GM12878 (cell line): ENCODE measurements around the gene IL3RA. TPM values are rescaled to one million over a fixed set of nuclear protein-coding genes. Genes with fewer than 3 reads are reported as not detected.
A peak's percentile ranks its signal among the peaks of the same experiment; 100 is the strongest.

Experiments
- BHLHE40 ChIP-seq, 2 experiments: fragments of 450-650 bp in 1 of 2; IDR thresholded peaks; 2 replicates each; pipeline ENCODE4 v1.6.1; 2011 to 2017; ENCODE audit warnings: low read depth in 2 of 2, borderline replicate concordance in 1 of 2, improper control_type of control experiment in 1 of 2, low read length in 1 of 2, mild to moderate bottlenecking in 1 of 2
- EGR1 ChIP-seq, 2 experiments: IDR thresholded peaks; 1 replicate in 1 of 2; 2 replicates in 1 of 2; pipeline ENCODE4 v1.6.1; 2011 to 2012; ENCODE audit warnings: low read depth in 2 of 2, low read length in 2 of 2, borderline replicate concordance in 1 of 2, mild to moderate bottlenecking in 1 of 2, moderate library complexity in 1 of 2
- ELK1 ChIP-seq: IDR thresholded peaks from 2 replicates; pipeline ENCODE4 v1.6.1; 2012; ENCODE audit warnings: low read depth, low read length, improper control_type of control experiment
- ETV6 ChIP-seq, 2 experiments: fragments of 450-650 bp in 1 of 2; IDR thresholded peaks in 1 of 2; conservative IDR thresholded peaks in 1 of 2; 2 replicates each; pipeline ENCODE4 v1.6.1; 2014; ENCODE audit warnings: antibody characterized with exemption in 1 of 2, borderline replicate concordance in 1 of 2, low read depth in 1 of 2, mild to moderate bottlenecking in 1 of 2, moderate library complexity in 1 of 2
- EZH2 ChIP-seq: IDR thresholded peaks from 2 replicates; pipeline ENCODE4 v1.6.1; 2012; ENCODE audit warnings: low read depth, mild to moderate bottlenecking, control low read depth, inconsistent platforms, low read length, borderline replicate concordance; ENCODE audit not compliant: control insufficient read depth
- JUND ChIP-seq: IDR thresholded peaks from 2 replicates; pipeline ENCODE4 v1.6.1; 2012; ENCODE audit warnings: low read depth, mild to moderate bottlenecking, low read length, improper control_type of control experiment, moderate library complexity
- MXI1 ChIP-seq: fragments of 150-350 bp; IDR thresholded peaks from 2 replicates; pipeline ENCODE4 v1.6.1; 2011; ENCODE audit warnings: low read depth, mild to moderate bottlenecking, inconsistent platforms, low read length, improper control_type of control experiment
- MYB ChIP-seq: fragments of 150-350 bp; IDR thresholded peaks from 2 replicates; pipeline ENCODE4 v1.6.1; 2014; ENCODE audit warnings: mild to moderate bottlenecking, low read depth, low read length, borderline replicate concordance
- PAX5 ChIP-seq: IDR thresholded peaks from 2 replicates; pipeline ENCODE4 v1.6.1; 2011; ENCODE audit warnings: low read depth, low read length, borderline replicate concordance
- POLR2A ChIP-seq: IDR thresholded peaks from 2 replicates; pipeline ENCODE4 v1.6.1; 2011; ENCODE audit warnings: low read depth, mild to moderate bottlenecking, low read length
- TCF12 ChIP-seq: IDR thresholded peaks from 2 replicates; pipeline ENCODE4 v1.6.1; 2011; ENCODE audit warnings: low read depth, mild to moderate bottlenecking, low read length
- USF1 ChIP-seq: IDR thresholded peaks from 2 replicates; pipeline ENCODE4 v1.6.1; 2011; ENCODE audit warnings: borderline replicate concordance, low read depth, mild to moderate bottlenecking, moderate library complexity, mixed read lengths, low read length; ENCODE audit not compliant: insufficient read depth; ENCODE audit errors: extremely low read length
- USF2 ChIP-seq: IDR thresholded peaks from 2 replicates; pipeline ENCODE4 v1.6.1; 2011; ENCODE audit warnings: low read depth, low read length, improper control_type of control experiment, borderline replicate concordance
- WRNIP1 ChIP-seq: IDR thresholded peaks from 2 replicates; pipeline ENCODE4 v1.6.1; 2011; ENCODE audit warnings: low read depth, low read length, improper control_type of control experiment, borderline replicate concordance
- ZBTB40 ChIP-seq: fragments of 450-650 bp; IDR thresholded peaks from 2 replicates; pipeline ENCODE4 v1.6.1; 2016; ENCODE audit warnings: mild to moderate bottlenecking, moderate library complexity, borderline replicate concordance
- ZNF274 ChIP-seq: IDR thresholded peaks from one replicate; pipeline ENCODE4 v1.8.0; 2011; ENCODE audit not compliant: insufficient read length, insufficient read depth
- polyA plus RNA-seq, 11 experiments: library from polyadenylated mRNA; depleted of rRNA in 4 of 11; unstranded in 6 of 11; stranded (reverse) in 5 of 11; fragments of >200 nt; fragmentation: Nextera tagmentation in 4 of 11; fragmentation: Illumina TruSeq in 1 of 11; extraction: Ambion mirVana in 4 of 11; extraction: Trizol in 1 of 11; gene quantifications; 1 replicate in 1 of 11; 2 replicates in 10 of 11; pipeline versions ENCODE4 v1.2.1 to v1.2.3, GENCODE V29; 2011 to 2016; ENCODE audit warnings: inconsistent platforms in 2 of 11, missing spikeins in 2 of 11, low read depth in 1 of 11
- total RNA-seq, 4 experiments: library from RNA; depleted of rRNA in 3 of 4; stranded (reverse); fragments of >200 nt in 3 of 4; fragmentation: Illumina TruSeq in 1 of 4; extraction: Trizol in 1 of 4; gene quantifications; 2 replicates each; pipeline versions ENCODE4 v1.2.1 to v1.2.3, GENCODE V29; 2013 to 2021

Gene IL3RA
- total and polyA plus RNA-seq, 10 of the 15 experiments (the other 5 are each of a cell fraction or from before 2014, with no cell fraction given): 2.1 to 31.1 (median 17.9) TPM

GRCh38 chrX:1380672-1381233 lies 44.2 kb downstream of the IL3RA start (continued):
- TF ChIP-seq MYB: no peak
- TF ChIP-seq PAX5: no peak
- no peak for TF ChIP-seq ZNF274
- no peak for TF ChIP-seq BHLHE40 (IDR thresholded peaks at IDR 0.05; ENCODE audit: borderline replicate concordance in 1 of 2, low read depth in 2 of 2, low read length in 1 of 2)
- no peak for TF ChIP-seq MXI1
- TF ChIP-seq USF2: no peak
- no peak for TF ChIP-seq ZBTB40
- TF ChIP-seq EGR1 (IDR thresholded peaks at IDR 0.05; ENCODE audit: borderline replicate concordance in 1 of 2, low read depth in 2 of 2, low read length in 2 of 2): no peak
- no peak for TF ChIP-seq JUND
- no peak for TF ChIP-seq ELK1
- no peak for TF ChIP-seq ETV6 (conservative IDR thresholded peaks at IDR 0.05 in 1 of 2, IDR thresholded peaks at IDR 0.05 in 1 of 2; ENCODE audit: borderline replicate concordance in 1 of 2, low read depth in 1 of 2)
- TF ChIP-seq POLR2A: peak; percentile 65
- TF ChIP-seq EZH2: no peak
- no peak for TF ChIP-seq USF1
- TF ChIP-seq TCF12: no peak
- no peak for TF ChIP-seq WRNIP1
